Hematopoietic multipotent progenitor cell (in vitro differentiated cells): Measurements from ENCODE around the gene ESR1. TPM values are rescaled to one million over a fixed set of nuclear protein-coding genes. Genes with fewer than 3 reads are reported as not detected.
"Not testable (repeated sequence)": the region's sequence is repeated elsewhere in the genome, so short reads cannot be mapped to it uniquely, and the experiment has no call there.

ENCODE experiments used
- DNase-seq, 3 donors: peaks; one replicate each; pipeline ENCODE4 v3.0.0-alpha.2; 2011 to 2015; ENCODE audit warnings: low read depth in 2 of 3, low spot score in 2 of 3
- total RNA-seq: library from RNA; depleted of rRNA; stranded (reverse); fragments of >200 nt; gene quantifications from one replicate; pipeline ENCODE4 v1.2.3, GENCODE V29; 2012

Gene ESR1
- total RNA-seq, 1 donor = 1.9 TPM

- DNase-seq = no peak
These were observed 3.6 kb downstream of the ESR1 start for GRCh38 chr6:151811081-151811480.

- DNase-seq = no peak
These were observed 6.4 kb downstream of the ESR1 start for GRCh38 chr6:151813858-151814257.

- DNase-seq = no peak
These were observed 7.1 kb downstream of the ESR1 start for GRCh38 chr6:151814614-151815013.

GRCh38 chr6:151822252-151823111, 15.0 kb downstream of the ESR1 start:
- DNase-seq = no peak

GRCh38 chr6:151826517-151827142, 19.1 kb downstream of the ESR1 start:
- no peak for DNase-seq

GRCh38 chr6:151832710-151833109, 25.2 kb downstream of the ESR1 start:
- no peak for DNase-seq

GRCh38 chr6:151835396-151835795, 27.9 kb downstream of the ESR1 start:
- DNase-seq = no peak

- DNase-seq = no peak
These were observed 29.7 kb downstream of the ESR1 start for GRCh38 chr6:151837223-151837622.

GRCh38 chr6:151842816-151843215, 35.3 kb downstream of the ESR1 start:
- DNase-seq = no peak

- DNase-seq = peak in 2 of 3 donors; percentile 5 to 35
These were observed 39.6 kb downstream of the ESR1 start for GRCh38 chr6:151847064-151847463.

- no peak for DNase-seq
These were observed 43.1 kb downstream of the ESR1 start for GRCh38 chr6:151850479-151851003.

GRCh38 chr6:151858294-151858693, 50.8 kb downstream of the ESR1 start:
- DNase-seq = no peak

GRCh38 chr6:151862461-151862860, 55.0 kb downstream of the ESR1 start:
- DNase-seq = no peak

- not testable (repeated sequence) for DNase-seq
These were observed 59.9 kb downstream of the ESR1 start for GRCh38 chr6:151867361-151867869.

- DNase-seq = no peak
These were observed 61.9 kb downstream of the ESR1 start for GRCh38 chr6:151869345-151869744.

- DNase-seq = no peak
These were observed 62.3 kb downstream of the ESR1 start for GRCh38 chr6:151869787-151870186.

- DNase-seq = no peak
These were observed 62.9 kb downstream of the ESR1 start for GRCh38 chr6:151870375-151870774.

GRCh38 chr6:151875524-151875923, 68.0 kb downstream of the ESR1 start:
- no peak for DNase-seq

- DNase-seq = no peak
These were observed 68.6 kb downstream of the ESR1 start for GRCh38 chr6:151876122-151876521.

- DNase-seq = no peak
These were observed 70.0 kb downstream of the ESR1 start for GRCh38 chr6:151877458-151877857.

GRCh38 chr6:151881231-151881630, 73.7 kb downstream of the ESR1 start:
- no peak for DNase-seq

GRCh38 chr6:151882206-151882605, 74.7 kb downstream of the ESR1 start:
- no peak for DNase-seq
